SHP77 treated with DMSO at 0.1 percent for 48 hours (cell line): ENCODE results near the gene NTM.
"Not testable (repeated sequence)": the region's sequence is repeated elsewhere in the genome, so short reads cannot be mapped to it uniquely, and the experiment has no call there.

ENCODE experiments used
- DNase-seq: peaks from one replicate; lab custom pipeline; 2025; lab: John Stamatoyannopoulos, UW

NTM gene

GRCh38 chr11:132047167-132047566, 676.8 kb downstream of the NTM start:
- DNase-seq = no peak

- no peak for DNase-seq
These were observed 677.6 kb downstream of the NTM start for GRCh38 chr11:132048040-132048439.

- DNase-seq = no peak
These were observed 678.8 kb downstream of the NTM start for GRCh38 chr11:132049205-132049604.

- no peak for DNase-seq
These were observed 679.6 kb downstream of the NTM start for GRCh38 chr11:132050049-132050448.

GRCh38 chr11:132050577-132051165, 680.3 kb downstream of the NTM start:
- no peak for DNase-seq

GRCh38 chr11:132051704-132052103, 681.3 kb downstream of the NTM start:
- DNase-seq = no peak

- DNase-seq = no peak
These were observed 681.9 kb downstream of the NTM start for GRCh38 chr11:132052342-132052741.

- no peak for DNase-seq
These were observed 682.5 kb downstream of the NTM start for GRCh38 chr11:132052904-132053303.

- DNase-seq = no peak
These were observed 684.4 kb downstream of the NTM start for GRCh38 chr11:132054822-132055221.

- DNase-seq = no peak
These were observed 684.9 kb downstream of the NTM start for GRCh38 chr11:132055296-132055695.

- no peak for DNase-seq
These were observed 686.3 kb downstream of the NTM start for GRCh38 chr11:132056689-132057088.

GRCh38 chr11:132057266-132057665, 686.9 kb downstream of the NTM start:
- no peak for DNase-seq

- DNase-seq = no peak
These were observed 687.9 kb downstream of the NTM start for GRCh38 chr11:132058211-132058772.

- DNase-seq = no peak
These were observed 690.2 kb downstream of the NTM start for GRCh38 chr11:132060567-132060966.

GRCh38 chr11:132062031-132062430, 691.6 kb downstream of the NTM start:
- DNase-seq = no peak

GRCh38 chr11:132062541-132062940, 692.1 kb downstream of the NTM start:
- no peak for DNase-seq

- DNase-seq = no peak
These were observed 694.7 kb downstream of the NTM start for GRCh38 chr11:132064987-132065620.

- DNase-seq = no peak
These were observed 698.1 kb downstream of the NTM start for GRCh38 chr11:132068556-132068955.

GRCh38 chr11:132069593-132069992, 699.2 kb downstream of the NTM start:
- not testable (repeated sequence) for DNase-seq

- DNase-seq = not testable (repeated sequence)
These were observed 700.5 kb downstream of the NTM start for GRCh38 chr11:132070907-132071306.

- no peak for DNase-seq
These were observed 701.8 kb downstream of the NTM start for GRCh38 chr11:132072044-132072857.

GRCh38 chr11:132072858-132073211, 702.4 kb downstream of the NTM start:
- DNase-seq = no peak

GRCh38 chr11:132073787-132074186, 703.4 kb downstream of the NTM start:
- no peak for DNase-seq
